Activated naive CD8-positive, alpha-beta T cell treated with anti-CD3 and anti-CD28 coated beads, Interleukin-2, amount 10 ng/mL, durations not matched to agents 7 days and 5 days (primary cell): ENCODE results near the gene KRT2. TPM values are rescaled to one million over a fixed set of nuclear protein-coding genes. Genes with fewer than 3 reads are reported as not detected.

Experiments used
- ATAC-seq: fragments of 150-1000 bp; cut with Tn5 transposase; one replicate; pipeline ENCODE4 v1.10.0; 2021; ENCODE audit warnings: low read depth, moderate library complexity
- POLR2A ChIA-PET: fragments of 350-600 bp; sonication (Branson Sonifier 250); formaldehyde crosslinking; loops from one replicate; lab custom pipeline; 2021; ENCODE audit warnings: antibody characterized with exemption; lab: Charles Lee
- DNase-seq: peaks from one replicate; pipeline ENCODE4 v3.0.0; 2021
- H3K27ac Mint-ChIP-seq: one replicate; pipeline ENCODE4 v1.8.0; 2022; ENCODE audit warnings: mild to moderate bottlenecking, mixed read lengths
- H3K27me3 Mint-ChIP-seq: one replicate; pipeline ENCODE4 v1.8.0; 2022; ENCODE audit warnings: mild to moderate bottlenecking, moderate library complexity, mixed read lengths
- H3K36me3 Mint-ChIP-seq: one replicate; pipeline ENCODE4 v1.8.0; 2021; ENCODE audit warnings: mild to moderate bottlenecking, mixed read lengths
- H3K4me1 Mint-ChIP-seq: one replicate; pipeline ENCODE4 v1.8.0; 2021; ENCODE audit warnings: mixed read lengths
- H3K4me3 Mint-ChIP-seq: one replicate; pipeline ENCODE4 v1.8.0; 2022; ENCODE audit warnings: mild to moderate bottlenecking, moderate library complexity, mixed read lengths
- H3K9me3 Mint-ChIP-seq: one replicate; pipeline ENCODE4 v1.8.0; 2021; ENCODE audit warnings: mixed read lengths
- total RNA-seq, 2 experiments: library from RNA; stranded (reverse); gene quantifications; one replicate each; pipeline ENCODE4 v1.2.3, GENCODE V29; 2021

Gene KRT2
- total RNA-seq, 2 experiments from 2014 or later = not detected

DNA sequence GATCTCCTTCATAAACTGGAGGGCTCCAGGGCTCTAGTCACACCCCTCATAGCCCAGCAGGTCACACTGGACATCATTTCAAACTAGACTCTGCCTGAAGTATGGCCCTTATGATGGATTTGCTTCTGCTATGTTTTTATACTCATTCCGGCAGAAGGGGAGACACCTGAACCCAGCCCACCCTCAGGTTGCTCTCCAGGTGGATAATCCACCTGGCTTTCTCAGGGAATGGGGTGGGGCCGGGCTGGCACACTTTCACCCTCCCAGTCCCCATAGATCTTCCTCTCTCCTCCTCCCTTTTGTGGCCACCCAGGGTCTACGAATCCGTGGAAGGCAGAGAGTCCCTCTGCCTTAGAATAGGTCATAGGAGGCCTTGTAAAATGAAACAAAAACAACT lies 23.9 kb downstream of the KRT2 start:
- Mint-ChIP-seq H3K27ac (no peak overlapping the region), H3K27me3 (peaks cover 3% of the 10 kb centered on the region), H3K36me3 (no peaks in the 10 kb centered on the region), H3K4me1 (peaks cover 31% of the 10 kb centered on the region), H3K9me3 (no peaks in the 10 kb centered on the region), H3K4me3 (no peak overlapping the region)
- POLR2A ChIA-PET = no interaction called here
- ATAC-seq (no peak), DNase-seq (peak; percentile 10)

DNA sequence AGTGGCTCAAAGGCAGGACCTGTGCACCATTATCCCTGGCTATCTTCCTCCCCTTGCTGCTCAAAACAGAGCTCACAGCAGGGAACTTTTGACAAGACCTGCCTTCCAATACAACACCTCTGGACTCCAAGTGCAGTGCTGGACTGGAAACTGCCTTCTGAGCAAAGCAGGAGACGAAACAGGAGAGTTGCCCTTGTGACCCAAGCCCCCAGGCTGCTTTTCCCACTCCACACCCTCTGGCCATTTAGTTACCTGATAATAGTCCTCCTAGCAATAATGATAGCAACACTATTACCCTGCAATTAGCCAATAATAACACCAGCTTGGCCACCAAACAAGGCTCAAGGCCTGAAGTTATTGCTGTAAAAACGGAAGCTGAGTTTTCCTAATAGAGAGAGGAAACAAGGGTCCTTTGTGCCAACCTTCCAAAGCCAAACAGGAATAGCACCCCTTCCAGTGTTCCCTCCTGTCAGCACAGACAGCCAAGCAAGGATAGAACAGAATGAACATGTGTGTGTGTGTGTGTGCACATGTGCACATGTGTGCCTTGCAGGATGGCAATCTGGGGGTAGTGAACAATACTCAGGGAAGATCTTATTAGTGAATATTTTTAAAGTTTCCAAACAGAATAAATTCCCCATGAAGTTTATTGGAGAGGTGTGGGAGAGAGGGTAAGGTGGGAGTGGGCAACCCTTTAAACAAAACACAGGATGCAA lies 24.5 kb downstream of the KRT2 start:
- Mint-ChIP-seq H3K27ac (no peak overlapping the region), H3K9me3 (no peaks in the 10 kb centered on the region), H3K36me3 (no peaks in the 10 kb centered on the region), H3K4me1 (peaks cover 27% of the 10 kb centered on the region), H3K27me3 (peaks cover 3% of the 10 kb centered on the region), H3K4me3 (no peak overlapping the region)
- DNase-seq (no peak), ATAC-seq (no peak)
- POLR2A ChIA-PET = no interaction called here

DNA sequence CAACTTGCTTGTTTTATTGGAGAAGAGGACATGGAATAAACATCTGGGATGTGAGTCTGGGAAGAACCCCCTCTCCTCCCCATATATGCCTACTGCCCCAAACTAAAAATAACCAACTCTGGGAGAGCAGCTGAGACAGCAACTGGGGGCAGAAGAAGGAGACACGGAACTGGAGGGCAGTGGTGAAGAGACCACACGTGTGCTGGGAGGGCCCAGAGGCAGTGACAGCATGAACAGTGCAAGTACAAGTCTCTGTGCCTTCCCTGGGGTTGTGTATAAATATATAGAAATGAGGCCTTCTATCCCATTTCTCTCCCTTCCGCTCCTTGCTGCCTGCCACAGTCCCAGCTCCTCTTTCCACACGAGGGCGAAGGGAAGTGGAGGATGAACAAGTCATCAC lies 29.7 kb downstream of the KRT2 start:
- H3K9me3 Mint-ChIP-seq = no peaks in the 10 kb centered on the region
- H3K36me3 Mint-ChIP-seq = no peaks in the 10 kb centered on the region
- ATAC-seq (no peak), DNase-seq (no peak)
- peaks cover 7% of the 10 kb centered on the region for H3K4me1 Mint-ChIP-seq
- POLR2A ChIA-PET = no interaction called here
- peaks cover 6% of the 10 kb centered on the region for H3K27me3 Mint-ChIP-seq
- no peak overlapping the region for H3K4me3 Mint-ChIP-seq
- no peak overlapping the region for H3K27ac Mint-ChIP-seq

- Mint-ChIP-seq H3K4me1 (peaks cover 20% of the 10 kb centered on the region), H3K36me3 (no peaks in the 10 kb centered on the region), H3K27ac (no peak overlapping the region), H3K27me3 (peaks cover 3% of the 10 kb centered on the region), H3K4me3 (no peak overlapping the region), H3K9me3 (no peaks in the 10 kb centered on the region)
- POLR2A ChIA-PET = no interaction called here
- ATAC-seq = no peak
- DNase-seq = peak; percentile 9
Measured at GRCh38 chr12:52618866-52619265, 33.1 kb downstream of the KRT2 start.

- Mint-ChIP-seq H3K36me3 (no peaks in the 10 kb centered on the region), H3K27ac (no peak within 1 kb of the TSS), H3K4me1 (peaks cover 21% of the 10 kb centered on the region), H3K27me3 (peaks cover 3% of the 10 kb centered on the region), H3K4me3 (no peak within 1 kb of the TSS), H3K9me3 (no peaks in the 10 kb centered on the region)
- no peak for ATAC-seq
- peak; percentile 17 for DNase-seq
- POLR2A ChIA-PET = no interaction called here
Measured at GRCh38 chr12:52618216-52618615, 33.8 kb downstream of the KRT2 start, which contains the start of gene KRT73. Gene KRT73 (minus strand): TSS chr12:52618559. CDS start chr12:52618524, 35 bp downstream.

DNA sequence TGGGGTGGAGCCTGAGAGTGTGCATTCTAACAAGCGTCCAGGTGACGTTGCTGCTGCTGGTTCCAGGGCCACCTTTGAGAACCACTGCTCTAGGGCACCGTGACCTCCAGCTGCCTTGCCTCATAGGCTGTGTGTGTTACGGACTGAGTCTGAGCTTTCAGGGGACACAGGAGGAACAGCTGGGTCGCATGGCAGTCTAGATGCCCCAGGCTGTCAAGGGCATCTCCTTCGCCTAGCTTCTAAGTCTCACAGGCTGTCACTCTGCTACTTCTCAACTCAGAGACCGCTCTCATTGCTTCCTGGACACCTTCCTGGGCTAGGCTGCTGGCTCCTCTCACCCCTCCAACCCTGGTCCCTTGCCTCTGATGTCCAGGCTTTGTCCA lies 34.6 kb downstream of the KRT2 start:
- no peak for ATAC-seq
- Mint-ChIP-seq H3K36me3 (no peaks in the 10 kb centered on the region), H3K4me1 (peaks cover 21% of the 10 kb centered on the region), H3K27me3 (peaks cover 3% of the 10 kb centered on the region), H3K4me3 (no peak overlapping the region), H3K9me3 (no peaks in the 10 kb centered on the region), H3K27ac (no peak overlapping the region)
- POLR2A ChIA-PET = no interaction called here
- no peak for DNase-seq

GRCh38 chr12:52616680-52617402 lies 35.2 kb downstream of the KRT2 start:
- H3K27ac Mint-ChIP-seq = peak overlapping the region; percentile 3
- peaks cover 21% of the 10 kb centered on the region for H3K4me1 Mint-ChIP-seq

GRCh38 chr12:52615912-52616311 lies 36.1 kb downstream of the KRT2 start:
- POLR2A ChIA-PET = interaction anchor here (1.1 kb wide), 1 partner anchor 15 kb away, joined by 3 read pairs; no protein-coding TSS in a partner anchor
- DNase-seq = no peak
- Mint-ChIP-seq H3K27me3 (peaks cover 1% of the 10 kb centered on the region), H3K4me1 (peaks cover 27% of the 10 kb centered on the region), H3K27ac (peak overlapping the region; percentile 15), H3K36me3 (no peaks in the 10 kb centered on the region), H3K9me3 (no peaks in the 10 kb centered on the region), H3K4me3 (no peak overlapping the region)
- ATAC-seq = no peak

More at GRCh38 chr12:52616680-52617402, 35.2 kb downstream of the KRT2 start:
- no peaks in the 10 kb centered on the region for H3K36me3 Mint-ChIP-seq
- DNase-seq (no peak), ATAC-seq (no peak)
- H3K9me3 Mint-ChIP-seq = no peaks in the 10 kb centered on the region
- peaks cover 2% of the 10 kb centered on the region for H3K27me3 Mint-ChIP-seq
- no peak overlapping the region for H3K4me3 Mint-ChIP-seq
- POLR2A ChIA-PET = no interaction called here

DNA sequence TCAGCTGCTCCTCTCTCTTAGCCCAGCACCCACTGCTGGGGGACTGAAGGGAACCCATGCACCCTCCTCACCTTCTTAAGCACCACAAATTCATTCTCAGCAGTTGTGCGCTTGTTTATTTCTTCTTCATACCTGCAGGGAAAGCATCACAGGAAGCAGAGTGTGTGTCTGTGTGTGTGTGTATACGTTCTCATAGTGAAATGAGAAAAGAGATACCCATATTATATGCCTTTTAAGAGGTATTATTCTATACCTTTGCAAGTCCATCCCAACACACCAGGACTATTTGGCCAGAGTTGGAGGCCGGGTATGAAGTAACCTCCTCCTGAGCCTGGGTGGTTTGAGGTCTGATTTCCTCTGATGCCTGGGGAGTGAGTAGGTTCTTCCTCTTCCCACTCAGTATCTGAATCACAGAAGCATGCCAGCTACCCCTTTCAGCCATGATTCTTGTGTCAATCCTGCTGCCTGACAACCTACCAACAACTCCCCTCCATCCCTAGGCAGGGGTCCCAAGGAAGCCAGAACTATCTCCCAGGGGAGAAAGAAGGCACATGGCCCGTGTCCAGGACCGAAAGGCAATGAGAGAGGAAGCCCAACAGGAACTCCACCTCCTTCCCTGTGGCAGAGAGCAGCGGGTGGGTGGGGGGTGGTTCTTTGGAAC lies 36.7 kb downstream of the KRT2 start:
- no peak for DNase-seq
- no peaks in the 10 kb centered on the region for H3K36me3 Mint-ChIP-seq
- no peaks in the 10 kb centered on the region for H3K9me3 Mint-ChIP-seq
- POLR2A ChIA-PET = interaction anchor here (1.1 kb wide), 1 partner anchor 15 kb away, joined by 3 read pairs; no protein-coding TSS in a partner anchor
- H3K27ac Mint-ChIP-seq = peak overlapping the region; percentile 57
- peak overlapping the region; percentile 21 for H3K4me3 Mint-ChIP-seq
- peaks cover 32% of the 10 kb centered on the region for H3K4me1 Mint-ChIP-seq
- peaks cover 1% of the 10 kb centered on the region for H3K27me3 Mint-ChIP-seq
- no peak for ATAC-seq

DNA sequence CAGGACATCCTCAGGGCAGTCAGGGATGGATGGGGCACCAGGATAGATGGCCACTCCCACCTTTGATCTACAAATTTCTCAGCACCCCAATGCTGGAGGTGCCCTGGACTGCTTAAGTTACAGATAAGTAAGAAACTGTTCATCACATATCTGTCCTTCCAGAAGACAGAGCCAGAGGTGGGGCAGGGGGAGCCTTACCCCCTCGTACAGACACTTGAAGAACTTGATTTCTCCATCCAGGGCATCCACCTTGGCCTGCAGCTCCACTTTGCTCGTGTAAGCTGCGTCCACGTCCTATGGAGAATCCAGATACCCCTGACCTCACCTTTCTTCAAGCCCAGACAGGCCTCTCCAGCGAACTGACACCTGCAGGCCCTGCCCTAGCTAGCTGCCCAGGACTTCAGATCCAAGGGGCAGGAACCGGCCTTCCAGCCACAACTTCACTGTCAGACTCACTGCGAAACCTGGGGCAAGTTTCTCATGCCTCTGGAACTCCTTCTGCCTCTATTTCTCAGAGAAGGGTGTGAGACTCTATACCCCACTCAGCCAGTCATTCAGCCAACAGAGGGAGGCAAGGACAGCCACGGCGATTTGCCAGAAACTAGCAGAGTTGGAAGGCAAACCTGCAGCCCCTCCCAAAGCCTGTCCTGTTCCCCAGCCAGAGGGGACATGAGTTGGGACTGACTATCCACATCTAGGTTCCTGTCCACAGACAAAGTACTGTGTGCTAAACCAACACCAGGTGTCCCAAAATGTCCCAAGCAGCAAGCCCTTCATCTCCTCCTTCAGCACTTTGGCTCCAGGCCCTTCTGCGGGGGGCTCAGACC lies 37.4 kb downstream of the KRT2 start:
- Mint-ChIP-seq H3K36me3 (no peaks in the 10 kb centered on the region), H3K4me3 (no peak overlapping the region), H3K27me3 (peaks cover 1% of the 10 kb centered on the region), H3K27ac (no peak overlapping the region), H3K9me3 (no peaks in the 10 kb centered on the region), H3K4me1 (peaks cover 32% of the 10 kb centered on the region)
- DNase-seq (peak; percentile 23), ATAC-seq (no peak)
- POLR2A ChIA-PET = no interaction called here

- POLR2A ChIA-PET = no interaction called here
- DNase-seq = peak; percentile 14
- peaks cover 36% of the 10 kb centered on the region for H3K4me1 Mint-ChIP-seq
Measured at GRCh38 chr12:52613384-52614030, 38.5 kb downstream of the KRT2 start.

DNA sequence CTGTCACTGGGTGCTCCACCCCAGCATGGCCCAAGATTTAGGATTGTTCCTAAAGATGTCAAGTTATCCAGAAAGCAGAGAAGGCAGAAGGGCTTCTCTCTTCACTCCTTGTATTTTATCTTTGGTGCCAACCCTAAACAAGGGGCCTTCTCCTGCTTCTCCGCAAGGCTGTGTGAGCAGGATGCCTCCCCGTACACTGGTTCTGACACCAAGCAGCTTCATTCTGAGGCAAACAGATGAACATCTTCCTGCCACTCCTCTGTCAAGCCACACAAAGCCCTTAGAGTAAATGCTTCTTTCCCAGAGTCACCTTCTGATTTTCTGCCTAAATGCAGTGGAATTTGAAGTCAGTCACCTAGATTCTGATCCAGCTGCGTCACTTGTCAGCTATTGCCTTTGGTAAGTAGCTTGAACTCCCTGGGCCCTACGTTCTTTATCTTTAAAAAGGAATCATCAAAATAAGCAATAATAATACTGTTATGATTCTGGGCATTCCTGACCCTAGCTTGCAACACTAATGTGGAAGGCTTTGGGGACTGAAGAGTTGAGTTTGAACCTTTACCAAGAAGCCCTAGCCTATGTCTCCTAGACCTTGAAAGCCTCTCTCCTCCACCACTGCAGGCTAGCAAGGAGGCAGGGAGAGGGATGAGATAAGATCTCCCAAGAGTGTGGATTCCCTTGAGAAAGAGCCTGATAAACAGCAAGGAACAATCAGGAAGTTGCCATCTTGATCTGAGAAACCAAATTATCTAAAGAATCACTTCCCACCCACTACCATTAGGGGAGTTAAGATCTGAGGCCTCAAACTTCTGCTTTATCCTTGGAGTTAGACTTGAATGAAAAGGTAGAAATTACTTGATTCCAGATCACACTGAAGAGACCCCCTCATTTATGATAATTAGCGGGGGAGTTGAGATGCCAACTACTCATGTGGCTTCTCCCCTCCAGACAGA lies 39.3 kb downstream of the KRT2 start:
- POLR2A ChIA-PET = no interaction called here
- H3K9me3 Mint-ChIP-seq = no peaks in the 10 kb centered on the region
- peak; percentile 16 for DNase-seq
- H3K36me3 Mint-ChIP-seq = no peaks in the 10 kb centered on the region
- H3K27me3 Mint-ChIP-seq = peaks cover 1% of the 10 kb centered on the region
- no peak overlapping the region for H3K4me3 Mint-ChIP-seq
- H3K27ac Mint-ChIP-seq = no peak overlapping the region
- ATAC-seq = no peak
- peaks cover 36% of the 10 kb centered on the region for H3K4me1 Mint-ChIP-seq

More at GRCh38 chr12:52613384-52614030, 38.5 kb downstream of the KRT2 start:
- H3K27me3 Mint-ChIP-seq = peaks cover 1% of the 10 kb centered on the region
- no peaks in the 10 kb centered on the region for H3K36me3 Mint-ChIP-seq
- ATAC-seq = no peak
- no peak overlapping the region for H3K27ac Mint-ChIP-seq
- no peak overlapping the region for H3K4me3 Mint-ChIP-seq
- H3K9me3 Mint-ChIP-seq = no peaks in the 10 kb centered on the region
